Fibroblast of pulmonary artery (primary cell): ENCODE results near the gene NAPSA.

ENCODE experiments used
- DNase-seq: peaks from one replicate; pipeline ENCODE4 v3.0.0-alpha.2; 2010; ENCODE audit warnings: low read depth
- H3K4me3 ChIP-seq: replicated peaks from 2 replicates; pipeline ENCODE4 v1.5.1; 2011; ENCODE audit warnings: low read depth, mild to moderate bottlenecking, control low read depth, low read length, moderate library complexity
- CTCF ChIP-seq: IDR thresholded peaks from 2 replicates; pipeline ENCODE4 v1.5.1; 2011; ENCODE audit warnings: mild to moderate bottlenecking, control low read depth, low read length, inconsistent platforms; ENCODE audit errors: missing control alignments

The NAPSA gene

DNA sequence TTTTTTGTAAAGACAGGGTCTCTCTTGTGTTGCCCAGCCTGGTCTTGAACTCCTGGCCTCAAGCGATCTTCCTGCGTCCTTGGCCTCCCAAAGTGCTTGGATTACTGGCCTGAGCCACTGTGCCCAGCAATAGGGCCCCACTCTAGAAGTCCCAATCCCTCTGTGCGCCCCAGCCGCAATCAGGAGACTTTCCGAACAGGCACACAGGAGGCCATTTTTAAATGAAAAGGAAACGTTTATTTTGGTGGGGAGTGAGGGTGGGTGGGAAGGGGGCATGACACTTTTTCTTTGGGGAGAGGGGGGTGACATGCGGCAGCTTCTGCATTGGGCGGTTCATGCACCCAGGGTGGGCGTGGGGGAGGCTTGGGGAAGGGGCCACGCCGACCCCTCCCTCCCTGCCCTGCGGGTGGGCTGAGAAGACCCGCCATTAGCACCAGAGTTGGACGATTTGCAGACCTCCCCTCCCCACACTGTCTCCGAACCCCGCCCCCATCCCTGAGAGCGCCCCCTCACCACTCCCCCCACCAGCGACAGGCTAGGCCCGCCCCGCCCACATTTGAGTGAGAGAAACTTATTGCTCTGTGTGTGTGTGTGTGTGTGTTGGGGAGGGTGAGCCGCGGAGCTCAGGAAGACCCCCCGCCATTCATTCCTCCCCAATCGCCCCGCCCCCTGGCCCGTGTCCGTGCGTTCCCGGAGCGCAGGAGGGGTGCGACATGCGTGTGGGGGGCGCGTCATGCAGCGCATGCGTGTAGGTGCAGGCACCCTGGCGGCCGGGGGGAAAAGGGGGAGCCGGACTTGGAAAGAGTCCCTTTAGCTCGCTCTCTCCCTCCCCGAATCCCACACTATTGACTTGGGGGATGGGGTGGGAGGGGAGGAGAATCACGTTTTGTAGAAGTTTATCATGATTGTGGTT, 53.5 kb downstream of the NAPSA start:
- TF ChIP-seq CTCF, result no peak
- no peak for DNase-seq
- H3K4me3 ChIP-seq, result no peak overlapping the region

DNA sequence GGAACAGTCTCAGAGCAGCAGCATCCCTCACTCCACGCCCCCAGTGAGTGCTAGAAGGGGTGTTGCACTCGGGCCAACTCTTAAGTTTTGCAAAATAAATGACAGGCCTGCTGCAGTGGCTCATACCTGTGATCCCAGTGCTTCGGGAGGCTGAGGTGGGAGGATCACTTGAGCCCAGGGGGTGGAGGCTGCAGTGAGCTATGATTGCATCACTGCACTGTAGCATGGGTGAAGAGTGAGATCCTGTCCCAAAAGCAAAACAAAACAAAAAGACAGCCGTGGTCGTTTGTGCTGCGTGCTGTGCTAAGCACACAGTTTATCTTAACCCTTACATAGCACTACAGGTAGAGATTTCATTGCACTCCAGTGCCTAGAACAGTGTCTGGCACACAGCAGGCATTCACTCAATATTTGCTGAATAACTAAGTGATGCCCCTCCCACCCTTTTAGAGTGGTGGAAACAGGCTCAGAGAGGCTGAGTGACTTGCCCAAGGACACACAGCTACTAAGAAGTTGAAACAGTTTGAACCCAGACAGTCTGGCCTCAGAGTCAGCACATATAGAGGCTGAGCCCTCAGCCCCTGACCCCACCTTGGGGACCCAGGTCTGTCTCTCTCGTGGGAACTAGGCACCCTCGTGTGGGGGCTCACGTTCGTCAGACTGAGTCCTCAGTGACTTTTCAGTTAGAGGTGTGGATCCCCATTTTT, 54.5 kb downstream of the NAPSA start:
- no peak for TF ChIP-seq CTCF
- DNase-seq, result no peak

DNA sequence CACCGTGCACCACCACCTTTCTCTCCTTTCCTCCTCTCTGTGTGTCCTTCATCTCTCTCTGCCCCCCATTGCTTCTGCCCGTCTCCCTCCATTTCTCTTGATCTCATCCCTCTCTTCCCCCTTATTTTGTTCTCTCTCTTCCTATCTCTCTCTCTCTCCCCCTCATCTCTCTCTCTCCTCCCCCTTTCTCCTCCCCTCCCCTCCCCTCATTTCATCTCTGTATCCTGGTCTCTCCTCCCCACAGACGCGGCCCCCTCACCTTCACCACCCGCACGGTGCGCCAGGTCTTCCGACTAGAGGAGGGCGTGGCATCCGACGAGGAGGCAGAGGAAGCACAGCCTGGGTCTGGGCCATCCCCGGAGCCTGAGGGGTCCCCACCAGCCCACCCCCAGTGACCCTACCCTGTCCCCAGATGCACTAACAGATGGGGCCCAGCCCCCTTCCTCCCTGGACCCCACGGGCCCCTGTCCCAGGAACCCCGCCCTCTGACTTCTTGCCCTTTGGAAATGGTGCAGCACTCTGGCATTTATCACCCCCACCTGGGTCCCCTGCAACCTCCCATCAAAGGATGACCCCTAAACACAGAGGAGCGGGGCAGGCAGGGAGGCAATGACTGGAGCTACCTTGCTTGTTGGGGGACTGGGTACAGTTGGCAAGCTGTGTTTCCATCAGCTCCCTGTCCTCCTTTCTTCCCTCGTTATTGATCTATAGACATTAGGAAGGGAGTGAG, 55.9 kb downstream of the NAPSA start:
- H3K4me3 ChIP-seq, result no peak overlapping the region
- TF ChIP-seq CTCF, result no peak
- no peak for DNase-seq

More for the DNA sequence above, 54.5 kb downstream of the NAPSA start:
- H3K4me3 ChIP-seq, result no peak overlapping the region

DNA sequence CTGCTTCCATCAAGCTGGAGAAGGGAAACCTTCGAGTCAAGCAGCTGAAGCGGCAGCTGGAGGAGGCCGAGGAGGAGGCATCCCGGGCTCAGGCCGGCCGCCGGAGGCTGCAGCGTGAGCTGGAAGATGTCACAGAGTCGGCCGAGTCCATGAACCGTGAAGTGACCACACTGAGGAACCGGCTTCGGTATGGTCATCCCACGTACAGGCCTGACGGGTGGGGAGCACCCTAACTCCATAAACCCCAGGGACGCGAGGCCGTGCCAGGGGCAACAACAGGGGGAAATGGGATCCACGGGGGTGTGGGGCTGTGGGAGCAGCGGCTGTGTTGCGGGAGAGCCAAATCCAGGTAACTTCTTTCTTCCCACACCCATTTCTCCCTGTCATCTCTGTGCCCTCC, 56.4 kb downstream of the NAPSA start:
- TF ChIP-seq CTCF, result no peak
- H3K4me3 ChIP-seq, result no peak overlapping the region
- no peak for DNase-seq
